ENCODE data around the gene TCEAL1.
"Not testable (repeated sequence)": the region's sequence is repeated elsewhere in the genome, so short reads cannot be mapped to it uniquely, and the experiment has no call there.

- not testable (repeated sequence) for TF ChIP-seq CTCF (IDR thresholded peaks at IDR 0.05); EZH2 (IDR thresholded peaks at IDR 0.05; ENCODE audit: borderline replicate concordance, insufficient read depth, low read depth, low read length, poor library complexity, severe bottlenecking)
These were observed 26.6 kb downstream of the TCEAL1 start for GRCh38 chrX:103655230-103656000.
